SH-SY5Y (cell line): Measurements from ENCODE around the gene CCDC88B.

Experiments
- GATA2 ChIP-seq: IDR thresholded peaks from 2 replicates; pipeline ENCODE4 v1.6.1; 2011; ENCODE audit warnings: mild to moderate bottlenecking, low read depth, low read length
- GATA3 ChIP-seq: IDR thresholded peaks from 2 replicates; pipeline ENCODE4 v1.6.1; 2011; ENCODE audit warnings: low read depth, mild to moderate bottlenecking, low read length, moderate library complexity

Gene CCDC88B

DNA sequence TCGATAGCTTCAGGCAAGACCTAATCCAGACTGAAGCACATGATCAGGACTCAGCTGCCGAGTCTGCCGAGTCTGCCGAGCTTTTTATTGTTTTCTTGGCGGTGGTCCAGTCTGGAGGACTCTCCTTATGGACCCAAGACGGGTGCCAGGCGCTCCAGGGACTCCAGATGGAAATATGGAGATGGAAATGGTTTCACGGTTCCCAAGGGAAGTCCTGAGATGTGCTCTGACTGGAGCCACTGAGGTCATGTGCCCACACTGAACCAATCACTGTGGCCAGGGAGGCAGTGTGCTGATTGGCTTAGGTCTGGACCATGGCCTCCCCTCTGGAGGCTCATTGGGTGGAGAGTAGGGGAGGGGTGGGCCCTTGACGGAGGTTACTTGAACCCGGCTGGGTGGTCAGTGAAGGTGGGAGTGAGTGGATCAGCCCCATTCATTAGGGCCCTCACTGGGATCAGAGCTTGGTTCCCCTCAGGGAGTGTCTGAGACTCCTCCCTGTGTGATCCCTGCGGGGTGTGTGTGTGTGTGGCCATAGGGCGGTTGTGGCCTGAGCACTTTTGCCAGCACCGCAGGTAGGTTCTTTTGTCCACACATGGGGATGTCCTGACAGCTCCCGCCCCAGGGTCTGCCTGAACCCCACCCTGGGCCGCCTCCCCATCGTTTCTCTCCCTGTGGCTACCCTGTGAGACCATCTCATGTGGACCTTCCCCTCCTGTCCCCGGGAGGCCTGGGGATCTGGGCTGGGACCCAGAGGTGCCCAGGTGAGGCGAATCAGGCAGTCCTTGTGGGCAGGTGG lies 33.0 kb downstream of the CCDC88B start:
- TF ChIP-seq GATA2 (no peak), GATA3 (no peak)

GRCh38 chr11:64373598-64373974 lies 33.6 kb downstream of the CCDC88B start:
- TF ChIP-seq GATA3 (no peak), GATA2 (no peak)

DNA sequence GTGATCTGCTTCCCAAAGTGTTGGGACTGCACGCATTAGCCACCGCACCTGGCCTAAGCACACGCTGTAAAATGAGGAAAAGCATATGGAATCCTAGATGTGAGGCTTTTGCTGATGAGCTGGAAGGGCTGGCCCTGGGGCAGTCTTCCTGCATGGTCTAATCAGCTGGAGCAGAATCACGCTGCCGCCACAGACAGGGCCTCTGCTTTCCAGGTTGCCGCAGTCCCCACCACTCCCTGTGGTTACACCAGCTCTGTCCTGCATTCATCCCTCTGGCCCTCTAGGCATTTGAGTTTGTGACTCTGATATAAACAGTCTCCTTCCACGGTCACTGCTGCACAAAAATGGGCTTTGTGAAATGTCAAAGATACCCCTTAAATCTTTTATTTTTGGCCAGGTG lies 36.1 kb downstream of the CCDC88B start:
- no peak for TF ChIP-seq GATA2
- no peak for TF ChIP-seq GATA3

DNA sequence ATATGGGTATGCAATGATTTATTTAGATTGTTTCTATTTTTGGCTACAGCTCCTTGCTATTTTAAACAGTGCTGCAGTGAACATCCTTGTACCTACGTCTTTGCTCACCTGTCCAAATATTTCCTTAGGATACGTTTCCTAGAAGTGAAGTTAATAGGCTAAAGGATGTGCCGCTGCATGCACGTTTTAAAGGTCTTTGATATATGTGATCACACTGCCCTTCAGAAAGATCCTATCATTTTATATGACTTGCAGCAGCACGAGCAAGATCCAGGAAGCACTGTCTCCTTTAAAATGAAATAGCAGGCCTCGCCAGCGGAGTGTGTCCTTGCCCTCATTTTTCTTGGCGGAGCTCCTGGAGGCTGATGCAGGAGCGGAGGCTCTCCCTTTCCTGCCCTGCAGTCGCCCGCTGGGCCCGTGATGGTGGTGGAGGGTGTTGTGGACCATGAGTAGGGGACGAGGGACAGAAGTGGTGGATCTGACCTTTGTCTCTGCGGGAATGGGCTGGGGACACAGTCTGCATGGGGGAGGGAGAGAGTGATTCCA lies 38.4 kb downstream of the CCDC88B start:
- no peak for TF ChIP-seq GATA2

- TF ChIP-seq GATA2 = no peak
Observed at GRCh38 chr11:64379160-64379559, 39.2 kb downstream of the CCDC88B start.

- TF ChIP-seq GATA3 (no peak), GATA2 (no peak)
Observed at GRCh38 chr11:64379817-64380709, 40.1 kb downstream of the CCDC88B start.

DNA sequence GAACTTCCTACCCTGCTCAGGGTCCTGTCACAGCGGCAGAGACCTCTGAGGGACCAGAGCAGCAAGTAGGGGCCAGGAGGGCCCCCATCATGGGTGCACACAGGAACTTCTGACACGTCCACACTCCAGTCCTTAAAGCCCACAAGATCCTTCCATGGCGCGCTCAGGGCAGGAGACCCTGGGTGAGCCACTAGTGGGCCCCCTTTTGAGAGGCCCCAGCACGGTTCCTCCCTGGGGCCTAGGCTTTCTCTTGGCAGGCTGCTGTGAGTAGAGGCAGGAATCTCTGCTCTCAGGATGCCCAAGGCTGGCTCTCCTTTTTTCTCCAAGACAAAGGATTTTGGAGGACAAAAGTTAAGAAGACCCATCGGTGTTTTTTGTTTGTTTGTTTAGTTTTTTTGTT lies 41.3 kb downstream of the CCDC88B start:
- TF ChIP-seq GATA3 (no peak), GATA2 (no peak)

- TF ChIP-seq GATA3 (no peak), GATA2 (no peak)
Observed at GRCh38 chr11:64382047-64382446, 42.0 kb downstream of the CCDC88B start.

DNA sequence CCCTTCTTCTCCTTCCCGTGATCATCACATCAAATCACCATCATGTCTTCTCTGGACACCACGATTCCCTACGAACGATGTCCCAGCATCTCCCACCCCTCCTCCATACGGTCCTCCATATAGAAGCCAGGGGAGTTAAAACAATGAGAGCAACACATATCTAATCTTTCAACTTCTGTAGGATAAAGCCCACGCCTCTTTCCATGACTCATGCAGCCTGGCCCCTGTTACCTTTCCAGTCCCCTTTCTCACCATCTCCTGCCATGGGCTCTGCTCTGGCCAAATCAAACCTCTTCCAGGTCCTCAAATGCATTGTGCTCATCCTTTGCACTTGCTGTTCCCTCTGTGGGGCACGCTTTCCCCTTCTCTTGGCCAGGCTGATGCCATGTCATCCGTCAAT lies 42.6 kb downstream of the CCDC88B start:
- TF ChIP-seq GATA3 (no peak), GATA2 (no peak)

GRCh38 chr11:64383580-64383979 lies 43.6 kb downstream of the CCDC88B start:
- TF ChIP-seq GATA3 (no peak), GATA2 (no peak)

- no peak for TF ChIP-seq GATA3
- TF ChIP-seq GATA2 = no peak
Observed at GRCh38 chr11:64384028-64384737, 44.2 kb downstream of the CCDC88B start.

DNA sequence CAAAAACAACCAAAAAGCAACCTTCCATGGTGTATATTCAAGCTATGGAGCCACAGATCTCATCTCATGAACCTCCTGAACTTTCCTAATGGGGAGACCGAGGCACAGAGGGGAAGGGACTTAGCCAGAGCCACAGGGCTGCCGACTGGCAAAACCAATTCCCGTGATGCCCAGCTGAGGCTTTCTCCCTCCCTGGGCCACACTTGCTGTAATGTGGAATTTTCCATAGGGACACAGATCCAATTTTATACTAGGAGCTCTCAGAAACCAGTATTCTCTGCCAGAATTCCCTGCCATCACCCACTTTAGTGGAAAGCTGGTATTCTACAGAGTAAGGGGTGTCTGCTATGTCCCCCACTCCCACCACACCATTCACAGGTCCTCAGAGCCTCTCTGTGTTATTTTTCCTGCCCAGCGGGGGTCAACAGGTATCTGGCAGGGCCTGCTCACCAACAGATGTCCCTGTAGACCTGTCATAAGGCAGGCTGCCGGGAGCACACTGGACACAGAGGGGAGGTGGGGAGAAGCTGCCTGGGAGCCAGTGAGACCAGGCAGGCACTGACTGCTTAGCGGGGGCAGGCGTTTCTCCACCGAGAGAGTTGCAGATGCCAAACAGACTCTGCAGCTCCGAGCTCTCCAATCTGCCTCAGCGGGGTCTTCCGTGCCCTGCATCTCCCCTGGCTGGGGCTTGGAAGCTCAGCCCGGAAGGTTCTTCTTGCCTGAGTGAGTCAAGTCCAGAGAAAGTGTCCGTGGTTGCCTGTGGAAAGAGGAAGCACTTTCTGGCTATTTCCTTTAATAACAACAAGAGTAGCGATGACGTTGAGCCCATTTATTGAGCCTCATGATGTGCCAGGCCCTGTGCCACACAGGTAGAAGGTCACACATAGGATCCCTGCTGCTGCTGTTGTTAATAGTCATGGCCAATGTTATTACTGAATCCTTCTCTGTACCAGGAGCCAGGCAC lies 45.3 kb downstream of the CCDC88B start:
- TF ChIP-seq GATA3 (no peak), GATA2 (no peak)
